ENCODE measurements around the gene FHIT.

Gene FHIT

GRCh38 chr3:60384341-60384740 lies 866.9 kb downstream of the FHIT start:
- Histone ChIP-seq H3K9ac (ENCODE audit: low read length) (no peak overlapping the region), H3K27me3 (ENCODE audit: control insufficient read depth, insufficient read depth, low read length) (no peaks in the 10 kb centered on the region), H3K4me1 (ENCODE audit: control insufficient read depth, insufficient read depth, low read length) (no peaks in the 10 kb centered on the region), H3K4me3 (ENCODE audit: low read depth, low read length) (no peak overlapping the region), H3K36me3 (ENCODE audit: control insufficient read depth, insufficient read depth, low read length) (no peaks in the 10 kb centered on the region), H3K9me3 (ENCODE audit: control insufficient read depth, insufficient read depth, low read depth, low read length) (no peaks in the 10 kb centered on the region), H3K27ac (ENCODE audit: low read depth, low read length) (no peak overlapping the region)

- no peaks in the 10 kb centered on the region for H3K27me3 ChIP-seq (ENCODE audit: control insufficient read depth, insufficient read depth, low read length)
- no peak overlapping the region for H3K9ac ChIP-seq (ENCODE audit: low read length)
- no peak overlapping the region for H3K4me3 ChIP-seq (ENCODE audit: low read depth, low read length)
- H3K9me3 ChIP-seq (ENCODE audit: control insufficient read depth, insufficient read depth, low read depth, low read length), result no peaks in the 10 kb centered on the region
- H3K27ac ChIP-seq (ENCODE audit: low read depth, low read length), result no peak overlapping the region
- no peaks in the 10 kb centered on the region for H3K36me3 ChIP-seq (ENCODE audit: control insufficient read depth, insufficient read depth, low read length)
- H3K4me1 ChIP-seq (ENCODE audit: control insufficient read depth, insufficient read depth, low read length), result no peaks in the 10 kb centered on the region
These were observed 867.9 kb downstream of the FHIT start for GRCh38 chr3:60383345-60383744.

- H3K27me3 ChIP-seq (ENCODE audit: control insufficient read depth, insufficient read depth, low read length), result no peaks in the 10 kb centered on the region
These were observed 884.8 kb downstream of the FHIT start for GRCh38 chr3:60366486-60366885.

GRCh38 chr3:60365360-60365759 lies 885.9 kb downstream of the FHIT start:
- no peak overlapping the region for H3K27ac ChIP-seq (ENCODE audit: low read depth, low read length)
- no peak overlapping the region for H3K9ac ChIP-seq (ENCODE audit: low read length)

More at GRCh38 chr3:60366486-60366885, 884.8 kb downstream of the FHIT start:
- Histone ChIP-seq H3K36me3 (ENCODE audit: control insufficient read depth, insufficient read depth, low read length) (no peaks in the 10 kb centered on the region), H3K9ac (ENCODE audit: low read length) (no peak overlapping the region), H3K9me3 (ENCODE audit: control insufficient read depth, insufficient read depth, low read depth, low read length) (no peaks in the 10 kb centered on the region), H3K4me1 (ENCODE audit: control insufficient read depth, insufficient read depth, low read length) (no peaks in the 10 kb centered on the region), H3K4me3 (ENCODE audit: low read depth, low read length) (no peak overlapping the region), H3K27ac (ENCODE audit: low read depth, low read length) (no peak overlapping the region)

GRCh38 chr3:60364475-60364874 lies 886.8 kb downstream of the FHIT start:
- Histone ChIP-seq H3K9ac (ENCODE audit: low read length) (no peak overlapping the region), H3K27ac (ENCODE audit: low read depth, low read length) (no peak overlapping the region), H3K36me3 (ENCODE audit: control insufficient read depth, insufficient read depth, low read length) (no peaks in the 10 kb centered on the region), H3K4me3 (ENCODE audit: low read depth, low read length) (no peak overlapping the region), H3K9me3 (ENCODE audit: control insufficient read depth, insufficient read depth, low read depth, low read length) (no peaks in the 10 kb centered on the region), H3K4me1 (ENCODE audit: control insufficient read depth, insufficient read depth, low read length) (no peaks in the 10 kb centered on the region), H3K27me3 (ENCODE audit: control insufficient read depth, insufficient read depth, low read length) (no peaks in the 10 kb centered on the region)

More at GRCh38 chr3:60365360-60365759, 885.9 kb downstream of the FHIT start:
- Histone ChIP-seq H3K36me3 (ENCODE audit: control insufficient read depth, insufficient read depth, low read length) (no peaks in the 10 kb centered on the region), H3K27me3 (ENCODE audit: control insufficient read depth, insufficient read depth, low read length) (no peaks in the 10 kb centered on the region), H3K9me3 (ENCODE audit: control insufficient read depth, insufficient read depth, low read depth, low read length) (no peaks in the 10 kb centered on the region), H3K4me1 (ENCODE audit: control insufficient read depth, insufficient read depth, low read length) (no peaks in the 10 kb centered on the region), H3K4me3 (ENCODE audit: low read depth, low read length) (no peak overlapping the region)

GRCh38 chr3:60363817-60364216 lies 887.4 kb downstream of the FHIT start:
- Histone ChIP-seq H3K4me1 (ENCODE audit: control insufficient read depth, insufficient read depth, low read length) (no peaks in the 10 kb centered on the region), H3K4me3 (ENCODE audit: low read depth, low read length) (no peak overlapping the region), H3K27me3 (ENCODE audit: control insufficient read depth, insufficient read depth, low read length) (no peaks in the 10 kb centered on the region), H3K27ac (ENCODE audit: low read depth, low read length) (no peak overlapping the region), H3K36me3 (ENCODE audit: control insufficient read depth, insufficient read depth, low read length) (no peaks in the 10 kb centered on the region), H3K9me3 (ENCODE audit: control insufficient read depth, insufficient read depth, low read depth, low read length) (no peaks in the 10 kb centered on the region), H3K9ac (ENCODE audit: low read length) (no peak overlapping the region)

GRCh38 chr3:60355825-60356224 lies 895.4 kb downstream of the FHIT start:
- Histone ChIP-seq H3K4me1 (ENCODE audit: control insufficient read depth, insufficient read depth, low read length) (no peaks in the 10 kb centered on the region), H3K27ac (ENCODE audit: low read depth, low read length) (no peak overlapping the region), H3K9me3 (ENCODE audit: control insufficient read depth, insufficient read depth, low read depth, low read length) (no peaks in the 10 kb centered on the region), H3K4me3 (ENCODE audit: low read depth, low read length) (no peak overlapping the region), H3K27me3 (ENCODE audit: control insufficient read depth, insufficient read depth, low read length) (no peaks in the 10 kb centered on the region), H3K36me3 (ENCODE audit: control insufficient read depth, insufficient read depth, low read length) (no peaks in the 10 kb centered on the region), H3K9ac (ENCODE audit: low read length) (no peak overlapping the region)

GRCh38 chr3:60351481-60351880 lies 899.8 kb downstream of the FHIT start:
- Histone ChIP-seq H3K4me3 (ENCODE audit: low read depth, low read length) (no peak overlapping the region), H3K9me3 (ENCODE audit: control insufficient read depth, insufficient read depth, low read depth, low read length) (no peaks in the 10 kb centered on the region), H3K4me1 (ENCODE audit: control insufficient read depth, insufficient read depth, low read length) (no peaks in the 10 kb centered on the region), H3K27ac (ENCODE audit: low read depth, low read length) (no peak overlapping the region), H3K9ac (ENCODE audit: low read length) (no peak overlapping the region), H3K36me3 (ENCODE audit: control insufficient read depth, insufficient read depth, low read length) (no peaks in the 10 kb centered on the region), H3K27me3 (ENCODE audit: control insufficient read depth, insufficient read depth, low read length) (no peaks in the 10 kb centered on the region)

GRCh38 chr3:60344340-60344739 lies 906.9 kb downstream of the FHIT start:
- Histone ChIP-seq H3K9ac (ENCODE audit: low read length) (no peak overlapping the region), H3K9me3 (ENCODE audit: control insufficient read depth, insufficient read depth, low read depth, low read length) (no peaks in the 10 kb centered on the region), H3K36me3 (ENCODE audit: control insufficient read depth, insufficient read depth, low read length) (no peaks in the 10 kb centered on the region), H3K4me1 (ENCODE audit: control insufficient read depth, insufficient read depth, low read length) (no peaks in the 10 kb centered on the region), H3K27ac (ENCODE audit: low read depth, low read length) (no peak overlapping the region), H3K27me3 (ENCODE audit: control insufficient read depth, insufficient read depth, low read length) (no peaks in the 10 kb centered on the region), H3K4me3 (ENCODE audit: low read depth, low read length) (no peak overlapping the region)

- Histone ChIP-seq H3K4me3 (ENCODE audit: low read depth, low read length) (no peak overlapping the region), H3K27ac (ENCODE audit: low read depth, low read length) (no peak overlapping the region), H3K9ac (ENCODE audit: low read length) (no peak overlapping the region), H3K36me3 (ENCODE audit: control insufficient read depth, insufficient read depth, low read length) (no peaks in the 10 kb centered on the region), H3K4me1 (ENCODE audit: control insufficient read depth, insufficient read depth, low read length) (no peaks in the 10 kb centered on the region), H3K9me3 (ENCODE audit: control insufficient read depth, insufficient read depth, low read depth, low read length) (no peaks in the 10 kb centered on the region), H3K27me3 (ENCODE audit: control insufficient read depth, insufficient read depth, low read length) (no peaks in the 10 kb centered on the region)
These were observed 907.4 kb downstream of the FHIT start for GRCh38 chr3:60343831-60344230.

- H3K36me3 ChIP-seq (ENCODE audit: control insufficient read depth, insufficient read depth, low read length), result no peaks in the 10 kb centered on the region
- H3K9ac ChIP-seq (ENCODE audit: low read length), result no peak overlapping the region
- H3K27me3 ChIP-seq (ENCODE audit: control insufficient read depth, insufficient read depth, low read length), result no peaks in the 10 kb centered on the region
- H3K4me1 ChIP-seq (ENCODE audit: control insufficient read depth, insufficient read depth, low read length), result no peaks in the 10 kb centered on the region
- H3K9me3 ChIP-seq (ENCODE audit: control insufficient read depth, insufficient read depth, low read depth, low read length), result no peaks in the 10 kb centered on the region
- no peak overlapping the region for H3K4me3 ChIP-seq (ENCODE audit: low read depth, low read length)
- no peak overlapping the region for H3K27ac ChIP-seq (ENCODE audit: low read depth, low read length)
These were observed 911.9 kb downstream of the FHIT start for GRCh38 chr3:60339304-60339703.

- H3K36me3 ChIP-seq (ENCODE audit: control insufficient read depth, insufficient read depth, low read length), result no peaks in the 10 kb centered on the region
- H3K27me3 ChIP-seq (ENCODE audit: control insufficient read depth, insufficient read depth, low read length), result no peaks in the 10 kb centered on the region
- no peak overlapping the region for H3K27ac ChIP-seq (ENCODE audit: low read depth, low read length)
- H3K4me1 ChIP-seq (ENCODE audit: control insufficient read depth, insufficient read depth, low read length), result no peaks in the 10 kb centered on the region
- H3K9me3 ChIP-seq (ENCODE audit: control insufficient read depth, insufficient read depth, low read depth, low read length), result no peaks in the 10 kb centered on the region
- no peak overlapping the region for H3K9ac ChIP-seq (ENCODE audit: low read length)
- H3K4me3 ChIP-seq (ENCODE audit: low read depth, low read length), result no peak overlapping the region
These were observed 913.8 kb downstream of the FHIT start for GRCh38 chr3:60337421-60337820.
